Cardiac fibroblast (primary cell): ENCODE measurements around the gene SPTBN4.

ENCODE experiments used
- DNase-seq, 2 donors: peaks; one replicate each; pipeline versions ENCODE4 v3.0.0 to v3.0.0-alpha.2; 2010; ENCODE audit warnings: low read depth in 2 of 2
- H3K4me3 ChIP-seq, 2 donors: replicated peaks in 1 of 2; 1 replicate in 1 of 2; 2 replicates in 1 of 2; pipeline ENCODE4 v1.5.1; 2011; ENCODE audit warnings: low read depth in 2 of 2, low read length in 2 of 2, mild to moderate bottlenecking in 2 of 2, moderate library complexity in 1 of 2
- CTCF ChIP-seq: IDR thresholded peaks from one replicate; pipeline ENCODE4 v1.5.1; 2011; ENCODE audit warnings: low read depth, mild to moderate bottlenecking, low read length, inconsistent platforms

Gene SPTBN4

GRCh38 chr19:40571831-40572495 is 105.2 kb downstream of the SPTBN4 start:
- DNase-seq = no peak
- no peak overlapping the region for H3K4me3 ChIP-seq
- no peak for TF ChIP-seq CTCF

GRCh38 chr19:40575326-40575725 is 108.5 kb downstream of the SPTBN4 start:
- no peak for DNase-seq
- H3K4me3 ChIP-seq = no peak overlapping the region
- no peak for TF ChIP-seq CTCF

DNA sequence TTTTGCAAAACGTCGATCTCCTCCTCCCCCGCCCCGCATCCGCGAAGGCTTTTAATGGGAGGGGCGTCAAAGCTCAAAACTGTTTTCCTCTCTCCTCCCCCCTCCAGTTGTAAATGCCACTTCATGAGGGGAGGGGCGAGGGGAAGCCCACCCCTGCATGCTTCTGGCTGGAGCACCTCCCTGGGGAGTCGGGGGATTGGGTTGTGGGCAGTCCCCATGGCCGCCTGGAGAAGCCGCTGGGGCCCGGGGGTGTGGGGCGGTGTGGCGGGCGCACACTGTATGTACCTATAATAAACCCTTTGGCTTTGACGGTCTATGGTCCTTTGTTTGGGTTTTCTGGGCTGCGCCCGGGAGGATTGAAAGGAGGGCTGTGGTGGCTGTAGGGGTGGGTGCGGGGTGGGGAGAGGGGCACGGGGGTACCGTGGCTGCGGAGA is 109.4 kb downstream of the SPTBN4 start:
- DNase-seq = no peak

DNA sequence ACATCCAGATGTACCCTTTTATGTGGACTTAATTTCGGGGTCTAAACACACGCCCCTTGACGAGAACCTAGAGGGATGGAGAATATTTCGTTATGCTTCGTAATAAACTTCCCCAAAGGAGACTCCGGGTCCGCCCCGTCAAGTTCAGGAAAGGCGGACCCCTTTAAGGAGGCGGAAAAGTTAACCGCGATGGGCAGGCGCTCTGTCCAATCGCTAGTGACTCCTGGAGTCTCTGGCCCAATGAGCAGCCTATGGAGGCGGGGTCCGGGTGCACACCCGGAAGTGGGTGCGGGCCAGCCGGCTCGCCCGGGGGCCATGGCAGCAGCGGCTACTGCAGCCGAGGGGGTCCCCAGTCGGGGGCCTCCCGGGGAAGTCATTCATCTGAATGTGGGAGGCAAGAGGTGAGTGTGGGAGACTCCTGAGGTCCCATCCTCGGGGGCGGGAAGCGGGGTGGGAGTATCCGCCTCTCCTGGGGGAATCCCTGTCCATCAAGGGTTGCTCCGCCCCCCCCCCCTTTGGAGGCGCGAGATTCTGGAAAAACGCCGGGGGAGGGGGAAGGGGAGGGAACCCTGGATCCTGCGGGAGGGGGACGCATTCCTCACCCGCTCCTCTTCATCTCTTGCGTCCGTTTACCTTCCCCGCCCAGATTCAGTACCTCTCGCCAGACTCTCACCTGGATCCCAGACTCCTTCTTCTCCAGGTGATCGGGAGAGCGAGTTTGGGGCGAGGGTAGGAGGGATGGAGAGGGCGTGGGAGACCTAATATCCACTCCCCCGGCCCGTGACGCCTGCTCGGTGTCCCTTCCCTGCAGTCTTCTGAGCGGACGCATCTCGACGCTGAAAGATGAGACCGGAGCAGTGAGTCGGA is 110.0 kb downstream of the SPTBN4 start, which contains the start of gene SHKBP1:
Gene SHKBP1, plus strand, starts transcription at position 289 of the 867 bp plus-strand sequence. Its CDS starts 27 bp downstream, at position 316.
- TF ChIP-seq CTCF = no peak
- DNase-seq = peak; percentile 97
- H3K4me3 ChIP-seq = peak within 1 kb of the TSS; percentile 89 to 91

More for the DNA sequence above, 109.4 kb downstream of the SPTBN4 start:
- TF ChIP-seq CTCF = no peak
- H3K4me3 ChIP-seq = peak overlapping the region; percentile 25 to 91

DNA sequence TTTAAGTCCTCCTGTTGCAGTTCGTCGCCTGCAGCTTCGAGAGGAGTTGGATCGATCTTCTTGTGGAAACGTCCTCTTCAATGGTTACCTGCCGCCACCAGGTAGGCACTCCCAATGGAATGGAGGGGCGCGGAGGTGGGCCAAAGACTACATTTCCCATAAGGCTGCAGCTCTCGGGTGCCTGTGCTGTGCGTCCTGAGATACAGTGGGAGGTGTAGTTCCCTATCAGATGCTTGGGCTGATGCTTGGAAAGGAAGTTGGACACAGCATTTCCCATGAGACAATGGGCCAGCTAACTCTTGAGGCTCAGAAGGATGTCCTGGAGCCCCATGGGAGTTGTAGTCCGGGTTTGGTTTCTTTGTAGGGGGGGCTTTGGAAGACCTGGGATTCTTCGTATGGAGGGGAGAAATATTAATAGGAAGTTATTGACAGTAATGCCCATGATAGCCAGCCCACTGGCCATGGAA is 111.7 kb downstream of the SPTBN4 start:
- peak; percentile 42 to 48 for DNase-seq
- no peak for TF ChIP-seq CTCF
- H3K4me3 ChIP-seq = no peak overlapping the region

GRCh38 chr19:40580619-40581018 is 113.8 kb downstream of the SPTBN4 start:
- no peak for TF ChIP-seq CTCF
- no peak overlapping the region for H3K4me3 ChIP-seq
- DNase-seq = no peak
